Measurements from ENCODE around the gene BPTF.

Gene BPTF

GRCh38 chr17:67865438-67865837, 40.1 kb downstream of the BPTF start:
- no peak overlapping the region for H2BK5ac ChIP-seq (ENCODE audit: low read depth, low read length, poor library complexity)
- H3K4me3 ChIP-seq (ENCODE audit: low read depth, low read length), result no peak overlapping the region
- no peak overlapping the region for H4K12ac ChIP-seq (ENCODE audit: low read depth, low read length)
- H3K9ac ChIP-seq (ENCODE audit: low read length), result no peak overlapping the region
- H3K9me3 ChIP-seq (ENCODE audit: insufficient read depth, low read depth, low read length), result no peaks in the 10 kb centered on the region
- no peak overlapping the region for H2BK12ac ChIP-seq (ENCODE audit: low read length)
- H3K36me3 ChIP-seq (ENCODE audit: control insufficient read depth in 1 of 2, insufficient read depth in 2 of 2, low read length in 2 of 2), result peaks cover 0 to 1% of the 10 kb centered on the region in 2 experiments
- no peaks in the 10 kb centered on the region for H3K4me1 ChIP-seq (ENCODE audit: control insufficient read depth in 1 of 2, insufficient read depth in 2 of 2, low read length in 2 of 2)
- no peak overlapping the region for H2AK5ac ChIP-seq (ENCODE audit: low read length)
- no peak overlapping the region for H3K27ac ChIP-seq (ENCODE audit: low read depth, low read length)
- no peak overlapping the region for H4K91ac ChIP-seq (ENCODE audit: low read depth, low read length)
- no peak overlapping the region for H2AFZ ChIP-seq (ENCODE audit: insufficient read depth, low read length, poor library complexity)
- H3K23ac ChIP-seq (ENCODE audit: low read length), result no peak overlapping the region
- H3K14ac ChIP-seq (ENCODE audit: low read length), result no peak overlapping the region
- no peak overlapping the region for H2BK120ac ChIP-seq (ENCODE audit: insufficient read depth, low read length, poor library complexity)
- no peak overlapping the region for H3K4ac ChIP-seq (ENCODE audit: low read depth, low read length)
- no peaks in the 10 kb centered on the region for H3K79me2 ChIP-seq (ENCODE audit: control insufficient read depth, insufficient read depth, low read length, poor library complexity)
- WGBS (ENCODE audit: extremely low coverage, insufficient coverage, insufficient read length), result no CpG with 5 or more reads among the region's 1 CpG
- DNase-seq, result peak in 1 of 2 donors; percentile 19
- H3K18ac ChIP-seq (ENCODE audit: low read length), result no peak overlapping the region
- H3K4me2 ChIP-seq (ENCODE audit: low read length), result no peak overlapping the region
- H4K8ac ChIP-seq (ENCODE audit: low read depth, low read length), result no peak overlapping the region
- H3K27me3 ChIP-seq (ENCODE audit: insufficient read depth, low read length), result no peaks in the 10 kb centered on the region
- no peaks in the 10 kb centered on the region for H3K79me1 ChIP-seq (ENCODE audit: low read length)

GRCh38 chr17:67867591-67867990, 42.3 kb downstream of the BPTF start:
- Histone ChIP-seq H3K18ac (ENCODE audit: low read length) (no peak overlapping the region), H3K36me3 (ENCODE audit: control insufficient read depth in 1 of 2, insufficient read depth in 2 of 2, low read length in 2 of 2) (peaks cover 0 to 1% of the 10 kb centered on the region in 2 experiments), H2AK5ac (ENCODE audit: low read length) (no peak overlapping the region), H3K27me3 (ENCODE audit: insufficient read depth, low read length) (no peaks in the 10 kb centered on the region), H3K23ac (ENCODE audit: low read length) (no peak overlapping the region), H3K9ac (ENCODE audit: low read length) (no peak overlapping the region), H4K8ac (ENCODE audit: low read depth, low read length) (no peak overlapping the region), H3K4me2 (ENCODE audit: low read length) (no peak overlapping the region), H3K4me3 (ENCODE audit: low read depth, low read length) (no peak overlapping the region), H4K91ac (ENCODE audit: low read depth, low read length) (no peak overlapping the region), H4K12ac (ENCODE audit: low read depth, low read length) (no peak overlapping the region), H2BK5ac (ENCODE audit: low read depth, low read length, poor library complexity) (no peak overlapping the region), H2BK120ac (ENCODE audit: insufficient read depth, low read length, poor library complexity) (no peak overlapping the region), H3K4ac (ENCODE audit: low read depth, low read length) (no peak overlapping the region), H3K27ac (ENCODE audit: low read depth, low read length) (no peak overlapping the region), H3K14ac (ENCODE audit: low read length) (no peak overlapping the region), H3K79me1 (ENCODE audit: low read length) (no peaks in the 10 kb centered on the region), H2BK12ac (ENCODE audit: low read length) (no peak overlapping the region), H3K4me1 (ENCODE audit: control insufficient read depth in 1 of 2, insufficient read depth in 2 of 2, low read length in 2 of 2) (no peaks in the 10 kb centered on the region), H2AFZ (ENCODE audit: insufficient read depth, low read length, poor library complexity) (no peak overlapping the region), H3K9me3 (ENCODE audit: insufficient read depth, low read depth, low read length) (no peaks in the 10 kb centered on the region), H3K79me2 (ENCODE audit: control insufficient read depth, insufficient read depth, low read length, poor library complexity) (no peaks in the 10 kb centered on the region)
- DNase-seq, result no peak
- WGBS (ENCODE audit: extremely low coverage, insufficient coverage, insufficient read length), result no CpG with 5 or more reads among the region's 4 CpGs

- Histone ChIP-seq H4K91ac (ENCODE audit: low read depth, low read length) (no peak overlapping the region), H3K9me3 (ENCODE audit: insufficient read depth, low read depth, low read length) (no peaks in the 10 kb centered on the region)
Observed at GRCh38 chr17:67868176-67868575, 42.9 kb downstream of the BPTF start.

GRCh38 chr17:67879662-67880061, 54.4 kb downstream of the BPTF start:
- Histone ChIP-seq H3K27ac (ENCODE audit: low read depth, low read length) (no peak overlapping the region), H3K36me3 (ENCODE audit: control insufficient read depth in 1 of 2, insufficient read depth in 2 of 2, low read length in 2 of 2) (peaks cover 8 to 9% of the 10 kb centered on the region in 2 experiments), H2BK12ac (ENCODE audit: low read length) (no peak overlapping the region), H4K91ac (ENCODE audit: low read depth, low read length) (no peak overlapping the region), H3K27me3 (ENCODE audit: insufficient read depth, low read length) (no peaks in the 10 kb centered on the region), H2BK120ac (ENCODE audit: insufficient read depth, low read length, poor library complexity) (no peak overlapping the region), H2BK5ac (ENCODE audit: low read depth, low read length, poor library complexity) (no peak overlapping the region), H4K12ac (ENCODE audit: low read depth, low read length) (no peak overlapping the region), H2AK5ac (ENCODE audit: low read length) (no peak overlapping the region), H3K9me3 (ENCODE audit: insufficient read depth, low read depth, low read length) (no peaks in the 10 kb centered on the region), H3K18ac (ENCODE audit: low read length) (no peak overlapping the region), H3K79me1 (ENCODE audit: low read length) (no peaks in the 10 kb centered on the region), H3K79me2 (ENCODE audit: control insufficient read depth, insufficient read depth, low read length, poor library complexity) (no peaks in the 10 kb centered on the region), H3K14ac (ENCODE audit: low read length) (no peak overlapping the region), H3K23ac (ENCODE audit: low read length) (no peak overlapping the region), H3K4me3 (ENCODE audit: low read depth, low read length) (no peak overlapping the region), H3K4ac (ENCODE audit: low read depth, low read length) (no peak overlapping the region), H4K8ac (ENCODE audit: low read depth, low read length) (no peak overlapping the region), H3K9ac (ENCODE audit: low read length) (no peak overlapping the region), H3K4me2 (ENCODE audit: low read length) (no peak overlapping the region), H2AFZ (ENCODE audit: insufficient read depth, low read length, poor library complexity) (no peak overlapping the region), H3K4me1 (ENCODE audit: control insufficient read depth in 1 of 2, insufficient read depth in 2 of 2, low read length in 2 of 2) (no peaks in the 10 kb centered on the region)
- no CpG with 5 or more reads among the region's 5 CpGs for WGBS (ENCODE audit: extremely low coverage, insufficient coverage, insufficient read length)
- DNase-seq, result no peak

More at GRCh38 chr17:67868176-67868575, 42.9 kb downstream of the BPTF start:
- Histone ChIP-seq H2BK12ac (ENCODE audit: low read length) (no peak overlapping the region), H3K18ac (ENCODE audit: low read length) (no peak overlapping the region), H2BK120ac (ENCODE audit: insufficient read depth, low read length, poor library complexity) (no peak overlapping the region), H2AK5ac (ENCODE audit: low read length) (no peak overlapping the region), H3K27me3 (ENCODE audit: insufficient read depth, low read length) (no peaks in the 10 kb centered on the region), H4K8ac (ENCODE audit: low read depth, low read length) (no peak overlapping the region), H3K4me3 (ENCODE audit: low read depth, low read length) (no peak overlapping the region), H3K23ac (ENCODE audit: low read length) (no peak overlapping the region), H3K14ac (ENCODE audit: low read length) (no peak overlapping the region), H3K4me2 (ENCODE audit: low read length) (no peak overlapping the region), H2BK5ac (ENCODE audit: low read depth, low read length, poor library complexity) (no peak overlapping the region), H3K36me3 (ENCODE audit: control insufficient read depth in 1 of 2, insufficient read depth in 2 of 2, low read length in 2 of 2) (peaks cover 0 to 1% of the 10 kb centered on the region in 2 experiments), H3K79me1 (ENCODE audit: low read length) (no peaks in the 10 kb centered on the region), H3K79me2 (ENCODE audit: control insufficient read depth, insufficient read depth, low read length, poor library complexity) (no peaks in the 10 kb centered on the region), H4K12ac (ENCODE audit: low read depth, low read length) (no peak overlapping the region), H3K4ac (ENCODE audit: low read depth, low read length) (no peak overlapping the region), H3K9ac (ENCODE audit: low read length) (no peak overlapping the region), H3K4me1 (ENCODE audit: control insufficient read depth in 1 of 2, insufficient read depth in 2 of 2, low read length in 2 of 2) (no peaks in the 10 kb centered on the region), H3K27ac (ENCODE audit: low read depth, low read length) (no peak overlapping the region), H2AFZ (ENCODE audit: insufficient read depth, low read length, poor library complexity) (no peak overlapping the region)
- DNase-seq, result no peak

Measured in trophoblast cell (in vitro differentiated cells and primary cell).